NCI-H2227 (cell line): Measurements from ENCODE around the gene TIMM23.
A peak's percentile ranks its signal among the peaks of the same experiment; 100 is the strongest.
"Not testable (repeated sequence)": the region's sequence is repeated elsewhere in the genome, so short reads cannot be mapped to it uniquely, and the experiment has no call there.

Experiments
- DNase-seq: peaks from one replicate; lab custom pipeline; 2025; ENCODE audit not compliant: unreplicated experiment; lab: John Stamatoyannopoulos, UW

Gene TIMM23

GRCh38 chr10:46022978-46023702 is 50.9 kb downstream of the TIMM23 start:
- peak; percentile 73 for DNase-seq

- DNase-seq: no peak
Measured at GRCh38 chr10:46024948-46025347, 52.7 kb downstream of the TIMM23 start.

- no peak for DNase-seq
Measured at GRCh38 chr10:46025406-46025805, 53.1 kb downstream of the TIMM23 start.

- DNase-seq: no peak
Measured at GRCh38 chr10:46026106-46026505, 53.8 kb downstream of the TIMM23 start.

- DNase-seq: peak; percentile 43
Measured at GRCh38 chr10:46028584-46029460, 56.5 kb downstream of the TIMM23 start.

GRCh38 chr10:46029461-46030030 is 57.3 kb downstream of the TIMM23 start:
- no peak for DNase-seq

- peak; percentile 95 for DNase-seq
Measured at GRCh38 chr10:46030091-46030937, 58.0 kb downstream of the TIMM23 start, which contains the start of gene NCOA4. Gene NCOA4 (minus strand): TSS chr10:46030623. CDS start chr10:46016680, 13,943 bp downstream.

- no peak for DNase-seq
Measured at GRCh38 chr10:46031648-46032532, 59.6 kb downstream of the TIMM23 start.

- no peak for DNase-seq
Measured at GRCh38 chr10:46033602-46034011, 61.3 kb downstream of the TIMM23 start.

- no peak for DNase-seq
Measured at GRCh38 chr10:46035923-46036849, 63.9 kb downstream of the TIMM23 start.

- no peak for DNase-seq
Measured at GRCh38 chr10:46037107-46037825, 65.0 kb downstream of the TIMM23 start.

GRCh38 chr10:46040004-46040403 is 67.7 kb downstream of the TIMM23 start:
- DNase-seq: no peak

- DNase-seq: no peak
Measured at GRCh38 chr10:46042527-46042926, 70.2 kb downstream of the TIMM23 start.

- DNase-seq: no peak
Measured at GRCh38 chr10:46046261-46046660, 74.0 kb downstream of the TIMM23 start, which contains the start of gene MSMB. Gene MSMB (minus strand): TSS chr10:46046269. CDS start chr10:46046237, 32 bp downstream.

- DNase-seq: no peak
Measured at GRCh38 chr10:46048152-46048551, 75.9 kb downstream of the TIMM23 start.

GRCh38 chr10:46049497-46049831 is 77.2 kb downstream of the TIMM23 start:
- DNase-seq: not testable (repeated sequence)

- no peak for DNase-seq
Measured at GRCh38 chr10:46050941-46051623, 78.8 kb downstream of the TIMM23 start.
